Pancreas (tissue), 10 donors: ENCODE results near the gene WIPF3. TPM values are rescaled to one million over a fixed set of nuclear protein-coding genes. Genes with fewer than 3 reads are reported as not detected.

Experiments used
- ATAC-seq, 4 donors: fragments of 200-7000 bp; cut with Tn5 transposase; one replicate each; pipeline versions ENCODE4 v1.8.0 to v1.9.1; 2020; ENCODE audit warnings: mild to moderate bottlenecking in 4 of 4, moderate library complexity in 4 of 4
- DNase-seq, 6 donors: peaks; one replicate each; pipeline ENCODE4 v3.0.0-alpha.2; 2020
- FAIRE-seq: peaks from 2 replicates; lab custom pipeline; 2012; peaks lifted over from hg19 to GRCh38; lab: Jason Lieb, UNC
- H3K27ac ChIP-seq, 4 donors: fragments of 200-600 bp; sonication (generic); 1 replicate in 3 of 4; 2 replicates in 1 of 4; pipeline versions ENCODE4 v1.5.0 to v1.8.0; 2020
- H3K27me3 ChIP-seq, 4 donors: fragments of 200-600 bp; one replicate each; pipeline ENCODE4 v1.8.0; 2021
- H3K36me3 ChIP-seq, 3 donors: fragments of 200-600 bp; sonication (generic) in 1 of 3; one replicate each; pipeline versions ENCODE4 v1.5.0 to v1.8.0; 2020 to 2021
- H3K4me1 ChIP-seq, 3 donors: fragments of 200-600 bp; one replicate each; pipeline ENCODE4 v1.8.0; 2021
- H3K4me3 ChIP-seq, 4 donors: fragments of 200-600 bp; sonication (generic) in 2 of 4; one replicate each; pipeline versions ENCODE4 v1.5.0 to v1.8.0; 2020 to 2021
- H3K9me3 ChIP-seq, 4 donors: fragments of 200-600 bp; one replicate each; pipeline ENCODE4 v1.8.0; 2021
- CTCF ChIP-seq, 4 donors: fragments of 200-600 bp; sonication (generic) in 3 of 4; IDR thresholded peaks; one replicate each; pipeline versions ENCODE4 v1.5.0 to v1.8.0; 2021; ENCODE audit warnings: antibody characterized with exemption in 4 of 4
- WGBS, 2 donors: extraction: QIAGEN DNeasy Blood & Tissue Kit; methylation state at CpG; one replicate each; pipeline ENCODE4 v1.1.7; 2013; 5-methylcytosine and 5-hydroxymethylcytosine counted together
- intact Hi-C, 3 donors: fragments of 100-400 bp; cut with DNase I; formaldehyde crosslinking; loops; one replicate each; pipeline versions ENCODE4 v1.11.1 to v1.14.2; 2022
- polyA plus RNA-seq, 2 donors: library from polyadenylated mRNA; stranded (reverse); fragments of 200-250 nt; gene quantifications; one replicate each; pipeline ENCODE4 v1.2.3, GENCODE V29; 2013
- total RNA-seq, 6 donors: library from RNA; stranded (reverse); fragmentation: NEBNext Ultra II Directional in 4 of 6; extraction: Animal tissue kit (Norgen Biotek cat#: 25700) in 4 of 6; gene quantifications; one replicate each; pipeline versions ENCODE4 v1.2.1 to v1.2.4, GENCODE V29; 2021 to 2023
- donor health status: healthy with polysubstance abuse.
- donor health status: DM: no; HTN: no; CAD: no; lungs with moderate emphysema.
- donor health status: DM: no; HTN: no; CAD: no.
- donor health status: control.
- donor health status: control.
- donor health status: Bipolar disorder and iron deficiency.
- donor health status: DM: yes; HTN: yes; CAD: no.
- donor health status: DM: no; HTN: no; CAD: no.
- donor health status: DM: no; HTN: no; CAD: no.
- donor health status: DM: yes; HTN: yes; CAD: no.

WIPF3 gene
- total and polyA plus RNA-seq, 8 donors: 0.98 to 4.6 (median 1.6) TPM

GRCh38 chr7:29878081-29878688 is 71.9 kb downstream of the WIPF3 start:
- no peak overlapping the region for H3K4me3 ChIP-seq
- 55 to 64% methylated on average over 5 of the region's 5 CpGs for WGBS, 2 donors
- peaks cover 0 to 6% (median 0%) of the 10 kb centered on the region in 3 donors for H3K4me1 ChIP-seq
- DNase-seq (peak in 1 of 6 donors; percentile 36), FAIRE-seq (no peak), ATAC-seq (peak in 3 of 4 donors; percentile 53 to 77 (median 71))
- intact Hi-C loops: no loop called here
- no peaks in the 10 kb centered on the region for H3K27me3 ChIP-seq
- TF ChIP-seq CTCF (IDR thresholded peaks at IDR 0.05): peak in 2 of 4 donors; percentile 10 to 30
- no peaks in the 10 kb centered on the region for H3K9me3 ChIP-seq
- H3K27ac ChIP-seq: no peak overlapping the region
- no peaks in the 10 kb centered on the region for H3K36me3 ChIP-seq

GRCh38 chr7:29879609-29880008 is 73.3 kb downstream of the WIPF3 start:
- no peaks in the 10 kb centered on the region for H3K36me3 ChIP-seq
- DNase-seq: no peak
- FAIRE-seq: no peak
- intact Hi-C loops: no loop called here
- H3K4me3 ChIP-seq: no peak overlapping the region
- no peaks in the 10 kb centered on the region for H3K9me3 ChIP-seq
- no peak overlapping the region for H3K27ac ChIP-seq
- H3K27me3 ChIP-seq: no peaks in the 10 kb centered on the region
- WGBS, 2 donors: 82 to 84% methylated on average over 2 of the region's 2 CpGs
- H3K4me1 ChIP-seq: peaks cover 0 to 6% (median 0%) of the 10 kb centered on the region in 3 donors
- no peak for TF ChIP-seq CTCF (IDR thresholded peaks at IDR 0.05)
- ATAC-seq: peak in 1 of 4 donors; percentile 10

GRCh38 chr7:29881724-29882123 is 75.4 kb downstream of the WIPF3 start:
- Histone ChIP-seq H3K36me3 (no peaks in the 10 kb centered on the region), H3K27me3 (no peaks in the 10 kb centered on the region), H3K27ac (no peak overlapping the region), H3K9me3 (no peaks in the 10 kb centered on the region), H3K4me3 (no peak overlapping the region), H3K4me1 (peaks cover 0 to 6% (median 0%) of the 10 kb centered on the region in 3 donors)
- ATAC-seq (no peak), FAIRE-seq (no peak), DNase-seq (no peak)
- intact Hi-C loops: no loop called here
- no peak for TF ChIP-seq CTCF (IDR thresholded peaks at IDR 0.05)
- WGBS, 2 donors: 69 to 82% methylated on average over 7 of the region's 7 CpGs

GRCh38 chr7:29882481-29882880 is 76.2 kb downstream of the WIPF3 start:
- FAIRE-seq (no peak), ATAC-seq (no peak), DNase-seq (no peak)
- H3K27me3 ChIP-seq: no peaks in the 10 kb centered on the region
- H3K27ac ChIP-seq: no peak overlapping the region
- H3K9me3 ChIP-seq: no peaks in the 10 kb centered on the region
- intact Hi-C loops: no loop called here
- TF ChIP-seq CTCF (IDR thresholded peaks at IDR 0.05): no peak
- peaks cover 0 to 5% (median 0%) of the 10 kb centered on the region in 3 donors for H3K4me1 ChIP-seq
- H3K4me3 ChIP-seq: no peak overlapping the region
- 96 to 100% methylated on average over 1 of the region's 1 CpG for WGBS, 2 donors
- no peaks in the 10 kb centered on the region for H3K36me3 ChIP-seq
